Daoy (cell line): Measurements from ENCODE around the gene RNF169. TPM values are rescaled to one million over a fixed set of nuclear protein-coding genes. Genes with fewer than 3 reads are reported as not detected.
"Not testable (repeated sequence)": the region's sequence is repeated elsewhere in the genome, so short reads cannot be mapped to it uniquely, and the experiment has no call there.

Source experiments
- DNase-seq: peaks from one replicate; pipeline ENCODE4 v3.0.0-alpha.2; 2015; ENCODE audit warnings: low read depth
- total RNA-seq: library from RNA; depleted of rRNA; stranded (reverse); fragments of >200 nt; shearing (Covaris generic); gene quantifications from 2 replicates; pipeline ENCODE4 v1.2.3, GENCODE V29; 2014

Gene RNF169
- total RNA-seq, 1 experiment from 2014 or later: 5.8 TPM

- no peak for DNase-seq
Observed at GRCh38 chr11:74819400-74819799, 70.8 kb downstream of the RNF169 start.

- peak; percentile 63 for DNase-seq
Observed at GRCh38 chr11:74820763-74821162, 72.1 kb downstream of the RNF169 start.

GRCh38 chr11:74822170-74822569, 73.5 kb downstream of the RNF169 start:
- no peak for DNase-seq

GRCh38 chr11:74824285-74824982, 75.8 kb downstream of the RNF169 start:
- no peak for DNase-seq

GRCh38 chr11:74825596-74825995, 76.9 kb downstream of the RNF169 start:
- DNase-seq: not testable (repeated sequence)

- DNase-seq: no peak
Observed at GRCh38 chr11:74826901-74827300, 78.3 kb downstream of the RNF169 start.

- DNase-seq: no peak
Observed at GRCh38 chr11:74837191-74837590, 88.5 kb downstream of the RNF169 start.

GRCh38 chr11:74838188-74838587, 89.5 kb downstream of the RNF169 start:
- DNase-seq: no peak

- DNase-seq: no peak
Observed at GRCh38 chr11:74839446-74839845, 90.8 kb downstream of the RNF169 start.

- DNase-seq: no peak
Observed at GRCh38 chr11:74839971-74840370, 91.3 kb downstream of the RNF169 start.

GRCh38 chr11:74840486-74840885, 91.8 kb downstream of the RNF169 start:
- no peak for DNase-seq

- no peak for DNase-seq
Observed at GRCh38 chr11:74842967-74843366, 94.3 kb downstream of the RNF169 start.

GRCh38 chr11:74844072-74844471, 95.4 kb downstream of the RNF169 start:
- no peak for DNase-seq

- no peak for DNase-seq
Observed at GRCh38 chr11:74844865-74845264, 96.2 kb downstream of the RNF169 start.

- no peak for DNase-seq
Observed at GRCh38 chr11:74845978-74846517, 97.4 kb downstream of the RNF169 start.

- no peak for DNase-seq
Observed at GRCh38 chr11:74846770-74847169, 98.1 kb downstream of the RNF169 start.

GRCh38 chr11:74847395-74847794, 98.7 kb downstream of the RNF169 start:
- no peak for DNase-seq

- no peak for DNase-seq
Observed at GRCh38 chr11:74847895-74848294, 99.2 kb downstream of the RNF169 start.

GRCh38 chr11:74849525-74850391, 101.1 kb downstream of the RNF169 start:
- DNase-seq: peak; percentile 61

- no peak for DNase-seq
Observed at GRCh38 chr11:74853223-74853622, 104.6 kb downstream of the RNF169 start.

GRCh38 chr11:74860743-74861142, 112.1 kb downstream of the RNF169 start:
- no peak for DNase-seq

GRCh38 chr11:74863410-74863809, 114.8 kb downstream of the RNF169 start:
- no peak for DNase-seq

GRCh38 chr11:74866557-74866956, 117.9 kb downstream of the RNF169 start:
- DNase-seq: no peak
